Midbrain (tissue), 1 donor: ENCODE results near the gene USF1.
A peak's percentile ranks its signal among the peaks of the same experiment; 100 is the strongest.

Source experiments
- DNase-seq: peaks from one replicate; lab custom pipeline; 2025; lab: John Stamatoyannopoulos, UW

The USF1 gene, protein sequence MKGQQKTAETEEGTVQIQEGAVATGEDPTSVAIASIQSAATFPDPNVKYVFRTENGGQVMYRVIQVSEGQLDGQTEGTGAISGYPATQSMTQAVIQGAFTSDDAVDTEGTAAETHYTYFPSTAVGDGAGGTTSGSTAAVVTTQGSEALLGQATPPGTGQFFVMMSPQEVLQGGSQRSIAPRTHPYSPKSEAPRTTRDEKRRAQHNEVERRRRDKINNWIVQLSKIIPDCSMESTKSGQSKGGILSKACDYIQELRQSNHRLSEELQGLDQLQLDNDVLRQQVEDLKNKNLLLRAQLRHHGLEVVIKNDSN

DNA sequence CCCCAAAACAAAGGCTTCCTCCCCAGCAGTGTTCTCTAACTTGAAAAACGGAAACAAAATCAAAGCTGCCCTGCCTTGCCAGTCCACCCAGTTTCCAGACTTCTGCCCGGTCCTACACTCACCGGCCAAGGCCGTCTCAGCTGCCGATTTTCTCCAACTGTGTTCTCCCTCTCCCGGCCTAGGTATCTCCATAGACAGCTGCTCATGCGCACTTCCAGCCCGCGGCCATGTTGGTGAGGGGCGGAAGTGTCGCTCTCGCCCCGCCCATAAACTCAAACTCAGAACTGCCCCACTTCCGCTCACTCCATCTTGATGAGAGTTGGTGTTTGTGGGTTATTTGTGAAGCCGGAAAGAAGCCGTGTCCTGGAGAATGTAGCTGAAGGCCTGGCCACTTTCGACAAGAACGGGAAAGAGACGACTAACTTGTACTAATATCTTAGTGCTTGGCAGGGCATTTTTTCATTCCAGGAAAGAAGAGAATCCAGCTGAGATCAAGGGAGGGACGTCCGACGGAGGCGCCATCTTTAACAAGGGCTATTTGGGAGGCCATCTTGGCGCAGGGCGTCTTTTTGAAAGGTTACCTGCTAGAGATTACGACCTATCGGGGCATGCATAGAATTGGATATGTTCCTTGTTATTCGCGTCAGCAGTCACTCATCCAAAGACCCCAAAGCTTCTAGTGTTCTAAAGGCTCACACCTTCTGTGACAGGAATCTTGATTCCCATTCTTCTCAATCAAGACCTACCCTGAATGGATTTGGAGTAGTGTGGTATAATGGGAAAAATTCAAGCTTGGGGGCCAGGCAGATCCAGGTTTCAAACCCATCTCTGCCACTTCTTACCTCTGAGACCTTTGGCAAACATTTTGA is at the start of gene USF1:
Gene USF1, minus strand, starts transcription at position 242 of the 869 bp plus-strand sequence. CDS start 2,702 bp downstream, outside the sequence.
- peak; percentile 95 for DNase-seq

DNA sequence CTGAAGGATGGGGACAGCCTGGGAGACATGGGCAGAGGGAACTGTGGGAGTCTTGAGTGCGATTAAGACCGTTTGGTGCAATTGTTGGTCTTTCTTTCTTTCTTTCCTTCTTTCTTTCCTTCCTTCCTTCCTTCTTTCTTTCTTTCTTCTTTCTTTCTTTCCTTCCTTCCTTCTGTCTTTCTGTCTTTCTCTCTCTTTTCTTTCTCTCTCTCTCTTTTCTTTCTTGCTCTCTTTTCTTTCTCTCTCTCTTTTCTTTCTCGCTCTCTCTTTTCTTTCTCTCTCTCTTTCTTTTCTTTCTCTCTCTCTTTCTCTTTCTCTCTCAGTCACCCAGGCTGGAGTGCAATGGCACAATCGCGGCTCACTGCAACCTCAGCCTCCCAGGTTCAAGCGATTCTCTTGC is 49.5 kb upstream of the USF1 start:
- DNase-seq, result no peak

DNA sequence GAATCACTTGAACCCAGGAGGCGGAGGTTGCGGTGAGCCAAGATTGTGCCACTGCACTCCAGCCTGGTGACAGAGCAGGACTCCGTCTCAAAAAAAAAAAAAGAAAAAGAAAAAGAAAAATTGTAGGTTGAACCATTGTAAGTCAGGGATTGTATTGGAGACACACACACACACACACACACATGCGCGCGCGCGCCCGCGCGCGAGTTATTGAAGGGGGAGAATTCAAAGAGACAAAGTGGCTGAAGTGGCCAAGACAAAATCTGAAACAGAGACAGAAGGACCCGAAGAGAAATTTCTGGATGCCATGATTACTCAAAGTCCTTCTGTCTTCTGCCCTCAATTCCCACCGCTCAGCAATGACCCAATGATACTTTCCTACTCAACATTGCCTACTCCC is 48.7 kb upstream of the USF1 start:
- no peak for DNase-seq

DNA sequence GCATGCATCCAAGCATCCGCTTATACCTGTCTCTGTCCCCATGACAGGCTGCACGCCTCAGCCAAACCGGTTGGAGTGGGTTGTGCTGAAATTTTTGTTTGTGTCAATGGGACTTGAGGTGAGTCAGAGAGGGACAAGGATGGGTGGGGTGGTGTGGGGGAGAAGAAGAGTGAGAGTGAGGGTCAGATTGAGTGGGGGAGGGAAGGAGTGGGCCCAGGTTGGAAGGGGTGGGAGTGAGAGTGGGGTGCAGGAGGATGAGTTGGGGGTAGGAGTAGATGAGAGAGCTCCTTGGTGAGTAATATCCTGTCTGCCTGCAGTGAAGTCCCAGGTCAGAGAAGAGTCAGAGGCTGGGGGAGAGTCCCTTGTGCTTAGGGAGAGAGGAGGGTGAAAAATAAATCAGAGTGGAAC is 46.8 kb upstream of the USF1 start:
- no peak for DNase-seq

DNA sequence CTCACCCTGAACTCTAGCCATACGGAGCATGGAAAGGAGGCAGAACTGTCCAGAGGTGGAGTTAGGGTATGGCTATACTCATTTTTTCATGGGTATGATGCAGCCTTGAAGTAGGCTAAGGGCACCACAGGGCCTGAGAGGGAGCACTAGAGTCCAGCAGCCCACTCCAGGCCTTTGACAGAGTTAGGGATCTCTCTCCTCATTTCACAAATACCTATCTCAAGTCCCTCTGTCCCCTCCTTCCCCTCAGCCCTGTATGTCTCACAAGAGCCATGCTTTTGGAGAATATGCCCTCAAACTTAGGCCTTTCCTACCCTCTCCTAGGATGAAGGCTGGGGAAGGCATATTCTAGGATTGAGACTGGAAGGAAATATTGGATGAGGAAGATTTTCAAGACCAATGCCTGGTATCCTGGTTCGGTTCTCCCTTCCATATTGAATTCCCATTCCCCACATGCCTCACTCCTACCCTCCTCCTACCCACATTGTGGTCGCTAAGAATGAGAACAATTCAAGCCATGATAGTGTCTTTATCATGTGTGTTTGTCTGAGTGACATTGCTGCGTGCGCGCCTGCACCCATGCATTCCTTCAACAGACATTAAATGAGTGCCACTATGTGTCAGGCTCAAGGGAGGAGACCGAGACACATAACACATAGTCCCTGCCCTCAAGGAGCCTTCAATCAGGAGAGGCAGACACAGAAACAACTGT is 46.2 kb upstream of the USF1 start:
- DNase-seq, result no peak

GRCh38 chr1:161091093-161091492 is 45.3 kb upstream of the USF1 start:
- no peak for DNase-seq

DNA sequence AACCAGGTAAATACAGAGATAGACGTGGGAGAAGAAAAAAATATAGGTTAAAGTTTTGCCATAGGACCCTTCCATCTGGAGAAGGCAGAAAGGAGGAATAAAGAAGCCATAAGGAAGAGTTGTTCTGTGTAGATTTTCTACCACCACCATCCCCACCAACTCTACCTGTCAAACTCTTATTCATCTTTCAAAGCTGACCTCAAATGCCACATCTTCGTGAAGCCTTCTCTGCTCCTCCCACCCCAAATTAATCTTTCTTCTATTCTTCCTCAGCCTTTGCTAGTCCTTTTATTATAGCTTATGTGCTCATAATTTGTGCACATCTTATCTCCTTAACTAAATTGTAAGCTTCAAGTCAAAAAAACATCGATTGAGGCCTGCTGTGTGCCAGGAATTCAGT is 44.8 kb upstream of the USF1 start:
- DNase-seq, result no peak

DNA sequence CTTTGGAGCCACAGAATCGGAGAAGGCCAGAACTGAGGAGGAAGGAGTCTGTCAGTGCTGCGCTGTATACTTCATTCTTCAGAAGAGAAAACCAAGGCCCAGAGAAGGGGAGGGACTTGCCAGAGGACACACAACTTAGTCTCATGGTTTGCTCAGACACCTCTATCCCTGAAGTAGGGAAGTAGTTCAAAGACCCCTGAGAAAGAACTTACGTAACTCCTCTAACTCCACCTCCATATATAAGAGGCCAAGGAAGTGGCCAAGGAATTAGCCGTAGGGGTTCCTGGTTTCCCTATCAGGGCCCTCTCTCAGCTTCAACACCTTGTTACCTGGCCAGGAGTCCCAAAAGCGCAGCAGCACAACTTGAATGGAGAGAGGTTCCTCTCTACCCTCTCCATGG is 44.2 kb upstream of the USF1 start:
- DNase-seq, result no peak

DNA sequence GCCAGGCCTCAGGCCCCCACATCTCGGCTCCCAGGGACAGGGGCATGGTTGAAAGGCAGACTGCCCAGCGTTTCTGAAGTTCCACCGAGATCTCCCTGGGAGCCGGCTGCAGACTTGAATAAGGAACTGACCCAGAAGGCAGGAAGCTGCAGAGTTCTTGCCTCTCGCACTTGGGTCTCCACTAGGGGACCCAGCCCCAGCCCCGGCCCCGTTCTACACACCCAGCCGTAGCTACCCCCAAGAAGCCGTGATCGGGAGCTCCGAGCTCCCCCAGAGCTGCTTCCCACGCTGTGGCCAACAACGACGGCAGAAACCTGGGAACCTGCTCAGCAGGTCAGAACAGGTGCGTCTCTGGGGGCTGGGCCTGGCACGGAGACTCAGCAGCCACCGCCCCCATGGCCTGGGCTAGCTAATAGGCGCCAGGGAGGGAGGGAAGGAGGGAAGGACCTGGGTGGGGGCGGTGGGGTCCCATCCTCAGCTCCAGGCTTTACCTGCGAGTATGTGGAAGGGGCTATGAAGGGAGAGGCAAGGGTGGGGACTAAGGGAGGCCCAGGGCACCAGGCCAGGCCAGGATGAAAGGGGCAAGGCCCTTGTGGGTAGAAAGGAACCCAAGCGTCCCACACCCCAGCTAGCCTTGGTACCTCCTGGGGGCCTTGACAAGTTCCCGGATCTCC is 43.6 kb upstream of the USF1 start, which contains the start of gene NECTIN4:
Gene NECTIN4, minus strand, starts transcription at position 308 of the 674 bp plus-strand sequence. Its CDS starts 262 bp downstream, at position 46.
- no peak for DNase-seq

- no peak for DNase-seq
These were observed 42.9 kb upstream of the USF1 start for GRCh38 chr1:161088587-161089110.

DNA sequence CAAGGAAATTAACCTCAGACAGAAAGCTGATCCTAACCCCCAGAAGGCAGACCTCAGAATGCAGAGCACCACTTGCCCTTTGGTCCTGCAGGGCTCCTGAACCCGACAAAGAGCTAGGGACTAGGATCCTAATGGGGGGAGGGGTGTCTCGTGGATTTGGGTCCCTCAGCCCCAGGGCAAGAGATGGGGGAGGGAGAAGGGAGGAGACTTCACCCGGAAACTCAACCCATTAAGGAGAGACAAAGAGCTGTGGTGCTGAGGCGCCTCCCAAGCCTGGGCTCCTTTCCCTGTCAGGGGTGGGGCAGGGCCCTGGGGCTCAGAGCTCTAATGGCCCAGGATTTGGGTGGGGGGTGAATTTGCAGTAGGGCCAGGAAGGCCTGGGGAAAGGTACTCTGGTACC is 40.7 kb upstream of the USF1 start:
- DNase-seq, result no peak

- DNase-seq, result no peak
These were observed 39.4 kb upstream of the USF1 start for GRCh38 chr1:161085165-161085564.

GRCh38 chr1:161084597-161084988 is 38.8 kb upstream of the USF1 start:
- no peak for DNase-seq

GRCh38 chr1:161083748-161084596 is 38.2 kb upstream of the USF1 start:
- DNase-seq, result no peak

- no peak for DNase-seq
These were observed 37.4 kb upstream of the USF1 start for GRCh38 chr1:161082996-161083747.

DNA sequence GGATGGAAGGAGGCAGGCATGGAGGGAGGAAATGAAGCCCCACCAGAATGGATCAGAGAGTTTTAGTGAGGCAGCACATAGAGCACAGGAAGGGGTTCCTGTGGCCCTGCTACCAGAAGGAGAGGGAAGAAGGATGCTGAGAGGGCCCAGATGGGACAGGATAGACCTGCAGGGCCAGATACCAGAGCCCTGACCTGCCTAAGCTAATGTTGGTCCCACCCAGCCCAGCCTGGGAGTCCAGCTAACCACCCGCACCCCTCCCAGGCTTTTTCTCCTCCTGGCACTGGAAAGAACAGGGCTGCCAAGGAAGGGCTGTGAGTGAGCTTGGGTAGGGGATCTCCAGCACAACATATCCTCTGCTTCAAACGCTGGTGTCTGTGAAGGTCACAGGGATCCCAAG is 36.7 kb upstream of the USF1 start:
- DNase-seq, result no peak

GRCh38 chr1:161081519-161081918 is 35.7 kb upstream of the USF1 start:
- no peak for DNase-seq

GRCh38 chr1:161080441-161081405 is 34.9 kb upstream of the USF1 start:
- no peak for DNase-seq
